ENCODE measurements around the gene CAST. TPM values are rescaled to one million over a fixed set of nuclear protein-coding genes. Genes with fewer than 3 reads are reported as not detected.

CAST gene
- total and polyA plus RNA-seq, 8 donors, result 54.0 to 458 (median 209) TPM

GRCh38 chr5:96702503-96703383, 40.6 kb downstream of the CAST start:
- Histone ChIP-seq H3K36me3 (peaks cover 0 to 18% (median 8%) of the 10 kb centered on the region in 4 donors), H3K27me3 (no peaks in the 10 kb centered on the region), H3K4me3 (peak overlapping the region; percentile 54 to 63 (median 62)), H3K27ac (peak overlapping the region; percentile 89 to 96 (median 93)), H3K4me1 (peaks cover 22 to 71% (median 46%) of the 10 kb centered on the region in 4 donors), H3K9me3 (no peaks in the 10 kb centered on the region)
- peak; percentile 84 to 92 (median 91) for TF ChIP-seq POLR2AphosphoS5 (IDR thresholded peaks at IDR 0.05)
- peak; percentile 45 for TF ChIP-seq EP300 (IDR thresholded peaks at IDR 0.05)
- no peak for TF ChIP-seq CTCF (IDR thresholded peaks at IDR 0.05)
- TF ChIP-seq POLR2A (IDR thresholded peaks at IDR 0.05), result peak in 2 of 4 donors; percentile 63 to 67
- intact Hi-C loops (cut with DNase I; ENCODE audit: low total_unique reads), result no loop called here
- WGBS, 5 donors, result 0 to 2% (median 1%) methylated on average over 46 to 70 of the region's 70 CpGs
- peak; percentile 91 to 97 for DNase-seq

GRCh38 chr5:96703384-96703920, 41.3 kb downstream of the CAST start:
- peak; percentile 76 to 91 for DNase-seq
- H3K4me1 ChIP-seq, result peaks cover 22 to 76% (median 50%) of the 10 kb centered on the region in 4 donors
- no peaks in the 10 kb centered on the region for H3K9me3 ChIP-seq
- no peaks in the 10 kb centered on the region for H3K27me3 ChIP-seq
- peak overlapping the region; percentile 54 to 63 (median 62) for H3K4me3 ChIP-seq
- intact Hi-C loops (cut with DNase I; ENCODE audit: low total_unique reads), result no loop called here
- peak overlapping the region; percentile 89 to 96 (median 93) for H3K27ac ChIP-seq
- H3K36me3 ChIP-seq, result peaks cover 0 to 11% (median 4%) of the 10 kb centered on the region in 4 donors
- TF ChIP-seq POLR2AphosphoS5 (IDR thresholded peaks at IDR 0.05) (peak; percentile 20 to 74 (median 68)), CTCF (IDR thresholded peaks at IDR 0.05) (no peak), POLR2A (IDR thresholded peaks at IDR 0.05) (no peak), EP300 (IDR thresholded peaks at IDR 0.05) (no peak)
- WGBS, 5 donors, result 5 to 10% (median 6%) methylated on average over 7 of the region's 7 CpGs

- Histone ChIP-seq H3K4me1 (peaks cover 22 to 81% (median 54%) of the 10 kb centered on the region in 4 donors), H3K27me3 (no peaks in the 10 kb centered on the region), H3K9me3 (no peaks in the 10 kb centered on the region), H3K27ac (peak overlapping the region in 4 of 5 donors; percentile 89 to 96 (median 94)), H3K36me3 (peaks cover 0 to 11% (median 4%) of the 10 kb centered on the region in 4 donors), H3K4me3 (peak overlapping the region; percentile 54 to 63 (median 62))
- DNase-seq, result peak in 1 of 2 donors; percentile 33
- no peak for TF ChIP-seq POLR2AphosphoS5 (IDR thresholded peaks at IDR 0.05)
- no peak for TF ChIP-seq CTCF (IDR thresholded peaks at IDR 0.05)
- TF ChIP-seq EP300 (IDR thresholded peaks at IDR 0.05), result no peak
- TF ChIP-seq POLR2A (IDR thresholded peaks at IDR 0.05), result no peak
- WGBS, 5 donors, result 34 to 52% (median 41%) methylated on average over 4 of the region's 4 CpGs
- intact Hi-C loops (cut with DNase I; ENCODE audit: low total_unique reads), result no loop called here
These were observed 41.8 kb downstream of the CAST start for GRCh38 chr5:96703995-96704394.

- no peaks in the 10 kb centered on the region for H3K36me3 ChIP-seq
- peaks cover 22 to 89% (median 55%) of the 10 kb centered on the region in 4 donors for H3K4me1 ChIP-seq
- DNase-seq, result no peak
- no peaks in the 10 kb centered on the region for H3K9me3 ChIP-seq
- peak overlapping the region in 2 of 5 donors; percentile 6 to 61 for H3K27ac ChIP-seq
- intact Hi-C loops (cut with DNase I; ENCODE audit: low total_unique reads), result no loop called here
- 76 to 88% (median 82%) methylated on average over 5 of the region's 5 CpGs for WGBS, 5 donors
- no peaks in the 10 kb centered on the region for H3K27me3 ChIP-seq
- no peak overlapping the region for H3K4me3 ChIP-seq
- TF ChIP-seq CTCF (IDR thresholded peaks at IDR 0.05) (no peak), POLR2A (IDR thresholded peaks at IDR 0.05) (no peak), EP300 (IDR thresholded peaks at IDR 0.05) (no peak)
These were observed 44.4 kb downstream of the CAST start for GRCh38 chr5:96706433-96707111.

All from stomach (tissue), 9 donors.